GF-D8 (cell line): ENCODE results near the gene EDEM3.

Source experiments
- DNase-seq: peaks from one replicate; lab custom pipeline; 2025; lab: John Stamatoyannopoulos, UW

EDEM3 gene

GRCh38 chr1:184669391-184669790 is 85.3 kb downstream of the EDEM3 start:
- no peak for DNase-seq

DNA sequence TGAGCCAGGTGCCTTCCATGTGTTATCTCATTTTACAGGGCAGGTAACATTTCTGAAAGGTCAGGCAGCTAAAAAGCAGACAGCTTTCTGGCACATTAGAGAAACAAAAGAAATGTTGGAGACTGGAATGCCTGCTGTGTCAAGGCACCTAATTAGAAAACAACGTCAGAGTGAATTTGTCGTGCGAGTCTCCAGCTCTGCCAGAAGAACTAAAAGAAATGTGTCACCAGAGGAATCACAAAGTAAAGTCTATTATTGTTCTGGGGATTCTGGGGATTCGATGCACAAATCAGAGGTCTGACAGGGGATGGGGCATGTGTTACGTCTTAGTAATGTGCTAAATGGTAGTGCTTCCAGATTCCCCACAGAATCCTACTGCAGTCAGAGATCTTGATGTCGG is 89.3 kb downstream of the EDEM3 start:
- DNase-seq = no peak

GRCh38 chr1:184664661-184665060 is 90.0 kb downstream of the EDEM3 start:
- DNase-seq = no peak

GRCh38 chr1:184664042-184664660 is 90.5 kb downstream of the EDEM3 start:
- DNase-seq = no peak

GRCh38 chr1:184661801-184662200 is 92.9 kb downstream of the EDEM3 start:
- DNase-seq = no peak

DNA sequence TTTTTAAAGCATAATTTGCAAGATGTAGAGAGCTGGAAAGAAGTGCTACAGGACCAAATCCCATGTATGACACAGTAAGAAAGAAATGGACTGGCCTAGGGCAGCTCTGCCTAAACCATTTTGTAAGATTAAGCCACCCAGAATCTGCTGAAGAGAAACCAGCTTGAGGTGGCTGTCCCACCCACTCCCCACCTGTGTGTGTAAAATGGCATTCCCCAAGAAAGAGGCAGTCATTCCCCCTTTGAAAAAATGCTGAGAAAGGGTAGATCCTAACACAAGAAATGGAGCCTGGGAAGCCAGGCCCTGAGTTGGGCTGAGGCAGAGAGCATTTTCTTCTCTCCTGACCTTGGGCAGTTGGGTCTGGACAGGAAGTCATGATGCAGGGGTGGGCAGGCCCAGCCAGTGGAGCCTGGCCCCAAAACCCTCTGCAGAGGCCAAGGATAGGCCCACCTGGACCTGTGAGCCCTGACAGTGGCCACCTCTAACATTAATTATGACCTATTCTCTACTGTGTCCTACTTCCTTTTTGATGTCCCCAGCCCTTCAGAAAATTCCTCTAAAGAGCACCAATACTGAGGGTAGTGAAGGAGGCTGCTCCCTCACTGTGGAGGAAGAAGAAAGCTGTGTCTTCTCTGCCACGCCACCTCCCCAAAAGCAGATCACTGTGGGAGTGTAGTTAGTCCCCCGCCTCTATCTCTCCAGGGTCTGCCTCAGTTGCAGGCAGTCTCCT is 94.0 kb downstream of the EDEM3 start:
- no peak for DNase-seq

GRCh38 chr1:184658055-184658454 is 96.6 kb downstream of the EDEM3 start:
- no peak for DNase-seq

DNA sequence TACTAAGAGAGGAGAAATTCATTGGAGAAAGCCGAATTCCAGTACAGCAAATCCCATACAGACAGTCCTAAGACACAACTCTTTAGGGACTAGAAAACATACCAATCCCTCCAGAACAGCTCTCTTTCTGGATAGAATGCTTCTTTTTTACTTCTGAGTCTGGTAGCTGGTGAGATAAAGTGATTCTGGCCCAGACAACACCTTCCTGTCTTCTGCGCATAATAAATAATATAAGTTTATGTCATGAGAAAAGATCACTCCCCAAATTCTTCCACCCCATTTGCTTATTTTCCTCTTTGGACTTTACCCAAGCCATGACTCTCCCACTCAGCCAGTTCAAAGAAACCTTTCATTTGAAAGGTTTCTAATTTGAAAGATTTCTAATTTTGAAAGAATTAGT is 98.4 kb downstream of the EDEM3 start:
- DNase-seq = no peak

DNA sequence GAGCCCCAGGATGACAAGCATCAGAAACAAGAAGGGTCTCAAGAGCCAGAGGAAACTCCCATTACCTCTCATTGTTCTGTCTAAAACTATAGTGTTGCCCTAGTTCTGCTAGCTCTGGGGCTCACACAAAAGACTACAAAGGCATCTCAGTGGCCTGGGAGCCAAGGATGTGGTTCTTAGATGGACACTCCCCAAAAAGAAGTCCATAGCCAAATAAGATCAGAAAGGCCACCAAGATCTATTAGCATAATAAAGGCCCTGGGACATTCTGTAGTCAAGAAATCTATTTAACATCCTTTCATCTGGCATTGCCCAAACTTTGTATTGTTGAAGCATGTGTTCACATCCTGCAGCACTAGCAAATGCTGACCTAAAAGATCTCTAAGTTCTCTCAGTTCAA is 99.5 kb downstream of the EDEM3 start:
- DNase-seq = no peak

GRCh38 chr1:184650177-184650866 is 104.3 kb downstream of the EDEM3 start:
- no peak for DNase-seq

GRCh38 chr1:184649451-184649888 is 105.2 kb downstream of the EDEM3 start:
- DNase-seq = no peak

DNA sequence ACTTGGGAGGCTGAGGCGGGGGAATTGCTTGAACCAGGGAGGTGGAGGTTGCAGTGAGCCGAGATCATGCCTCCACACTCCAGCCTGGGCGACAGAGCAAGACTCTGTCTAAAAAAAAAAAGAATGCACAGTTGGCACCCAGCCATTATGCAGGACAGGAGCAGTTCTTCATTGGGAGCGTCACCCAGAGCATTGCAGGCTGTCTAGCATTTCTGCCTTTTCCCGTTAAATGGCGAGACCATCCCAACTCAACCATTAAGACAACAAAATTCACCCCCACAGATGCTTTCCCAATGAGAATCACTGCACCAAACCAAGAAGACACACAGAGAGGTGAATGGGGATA is 105.8 kb downstream of the EDEM3 start:
- no peak for DNase-seq

- DNase-seq = no peak
Measured at GRCh38 chr1:184648160-184648855, 106.3 kb downstream of the EDEM3 start.

- DNase-seq = no peak
Measured at GRCh38 chr1:184647471-184647870, 107.2 kb downstream of the EDEM3 start.

- no peak for DNase-seq
Measured at GRCh38 chr1:184646824-184647223, 107.8 kb downstream of the EDEM3 start.

DNA sequence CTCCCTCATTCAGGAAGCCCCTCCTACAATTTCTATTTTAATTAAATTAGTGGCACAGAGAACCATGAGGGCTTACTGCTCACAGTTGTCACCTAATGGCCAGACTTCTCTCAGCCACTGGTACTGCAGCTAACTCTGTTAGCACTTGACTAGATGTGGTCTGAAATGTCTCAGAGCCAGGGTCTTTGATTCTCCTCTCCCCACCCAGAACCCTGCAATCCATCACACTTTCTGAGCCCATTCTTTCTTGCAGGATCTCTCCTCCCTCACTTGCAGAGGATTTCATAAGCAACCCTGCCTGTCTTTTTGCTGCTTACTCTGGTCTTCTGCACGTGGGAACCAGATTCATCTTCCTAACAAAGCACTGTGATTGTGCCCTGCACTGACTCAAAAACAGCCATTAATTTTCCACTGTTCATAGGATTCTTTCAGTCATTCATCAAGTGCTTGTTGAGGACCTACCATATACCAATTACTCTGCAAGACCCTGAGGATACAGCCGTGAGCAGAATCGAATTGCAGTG is 108.4 kb downstream of the EDEM3 start:
- no peak for DNase-seq

- DNase-seq = no peak
Measured at GRCh38 chr1:184644771-184645170, 109.9 kb downstream of the EDEM3 start.

- no peak for DNase-seq
Measured at GRCh38 chr1:184643661-184644060, 111.0 kb downstream of the EDEM3 start.

DNA sequence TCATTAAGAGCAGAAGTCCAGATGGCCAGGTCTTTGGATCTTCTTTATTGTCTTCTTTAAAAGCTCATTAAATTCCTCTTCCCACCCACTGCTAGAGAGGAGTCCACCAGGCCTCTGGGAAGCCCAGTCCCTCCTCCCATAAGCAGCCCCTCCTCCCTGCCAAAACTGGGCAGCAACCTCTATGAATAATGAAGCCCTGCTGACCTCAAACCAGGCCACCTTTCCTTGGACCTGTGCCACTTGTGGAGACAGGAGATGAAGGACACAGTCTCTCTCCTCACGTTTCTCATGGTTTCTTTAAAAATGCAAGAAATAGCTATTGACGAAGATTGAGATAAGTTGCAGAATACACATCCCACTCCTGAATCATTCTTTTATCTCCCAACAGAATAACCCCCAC is 112.8 kb downstream of the EDEM3 start:
- DNase-seq = no peak

DNA sequence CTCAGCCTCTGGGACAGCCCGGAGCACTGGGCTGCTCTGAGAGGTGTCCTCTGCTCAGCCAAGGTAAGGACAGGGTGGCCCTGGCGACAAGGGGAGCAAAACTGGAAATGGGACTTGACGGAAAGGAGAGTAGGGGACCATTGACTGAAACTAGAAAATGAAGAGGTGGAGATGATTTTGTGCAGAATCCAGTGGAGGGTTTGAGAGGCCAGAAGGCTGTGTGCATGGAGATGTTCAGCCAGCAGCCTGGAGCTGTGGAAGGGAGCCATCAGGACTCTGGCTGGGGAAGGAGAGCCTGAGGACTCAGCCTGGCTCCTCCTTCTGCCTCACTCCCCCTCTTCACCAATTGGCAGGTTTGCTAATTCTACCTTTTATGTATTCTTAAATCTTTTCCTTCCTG is 114.2 kb downstream of the EDEM3 start:
- no peak for DNase-seq
